Mesodermal cell (in vitro differentiated cells): ENCODE data around the gene ICAM2.

Experiments used
- H3K27ac ChIP-seq: 2 replicates; pipeline ENCODE4 v1.7.0; 2013; ENCODE audit warnings: mild to moderate bottlenecking, low read depth, low read length, moderate library complexity; ENCODE audit not compliant: severe bottlenecking
- H3K36me3 ChIP-seq: 2 replicates; pipeline ENCODE4 v1.7.1; 2013; ENCODE audit warnings: mild to moderate bottlenecking, low read length, moderate library complexity; ENCODE audit not compliant: control insufficient read depth, insufficient read depth
- H3K4me1 ChIP-seq: one replicate; pipeline ENCODE4 v1.7.1; 2013; ENCODE audit warnings: mild to moderate bottlenecking, low read length; ENCODE audit not compliant: insufficient read depth, control insufficient read depth, poor library complexity, severe bottlenecking
- H3K4me3 ChIP-seq: 2 replicates; pipeline ENCODE4 v1.7.0; 2013; ENCODE audit warnings: low read length, control low read depth, mild to moderate bottlenecking; ENCODE audit not compliant: insufficient read depth, poor library complexity, severe bottlenecking; ENCODE audit errors: extremely low read depth
- H3K9me3 ChIP-seq: 2 replicates; pipeline ENCODE4 v1.7.1; 2013; ENCODE audit warnings: mild to moderate bottlenecking, low read length, moderate library complexity; ENCODE audit not compliant: control insufficient read depth
- WGBS, 2 experiments: methylation state at CpG; one replicate each; pipeline ENCODE4 v1.1.5; 2013; ENCODE audit warnings: missing lambda C conversion rate in 2 of 2; ENCODE audit not compliant: insufficient coverage in 2 of 2; 5-methylcytosine and 5-hydroxymethylcytosine counted together

ICAM2 gene

GRCh38 chr17:64042700-64043485 lies 22.5 kb upstream of the ICAM2 start:
- Histone ChIP-seq H3K4me3 (no peak overlapping the region), H3K9me3 (no peaks in the 10 kb centered on the region), H3K36me3 (peaks cover 24% of the 10 kb centered on the region), H3K4me1 (no peaks in the 10 kb centered on the region), H3K27ac (no peak overlapping the region)
- WGBS, 2 experiments: 96 to 97% methylated on average over 12 of the region's 12 CpGs

GRCh38 chr17:64041912-64042311 lies 21.5 kb upstream of the ICAM2 start:
- peaks cover 24% of the 10 kb centered on the region for H3K36me3 ChIP-seq
- no peaks in the 10 kb centered on the region for H3K4me1 ChIP-seq
- 80 to 82% methylated on average over 10 to 11 of the region's 11 CpGs for WGBS, 2 experiments
- H3K27ac ChIP-seq: no peak overlapping the region
- no peak overlapping the region for H3K4me3 ChIP-seq
- H3K9me3 ChIP-seq: no peaks in the 10 kb centered on the region

- Histone ChIP-seq H3K4me3 (no peak overlapping the region), H3K27ac (no peak overlapping the region), H3K36me3 (peaks cover 17% of the 10 kb centered on the region), H3K4me1 (no peaks in the 10 kb centered on the region), H3K9me3 (no peaks in the 10 kb centered on the region)
- 89 to 94% methylated on average over 3 to 6 of the region's 6 CpGs for WGBS, 2 experiments
Measured at GRCh38 chr17:64040206-64040605, 19.8 kb upstream of the ICAM2 start.

- 93 to 100% methylated on average over 1 to 3 of the region's 3 CpGs for WGBS, 2 experiments
- Histone ChIP-seq H3K4me3 (no peak overlapping the region), H3K36me3 (peaks cover 6% of the 10 kb centered on the region), H3K9me3 (no peaks in the 10 kb centered on the region), H3K27ac (no peak overlapping the region), H3K4me1 (no peaks in the 10 kb centered on the region)
Measured at GRCh38 chr17:64039106-64039400, 18.6 kb upstream of the ICAM2 start.

- Histone ChIP-seq H3K27ac (no peak overlapping the region), H3K36me3 (peaks cover 3% of the 10 kb centered on the region), H3K4me1 (no peaks in the 10 kb centered on the region), H3K9me3 (no peaks in the 10 kb centered on the region), H3K4me3 (no peak overlapping the region)
- WGBS, 2 experiments: 90 to 92% methylated on average over 9 to 13 of the region's 16 CpGs
Measured at GRCh38 chr17:64038331-64039105, 18.1 kb upstream of the ICAM2 start.

- Histone ChIP-seq H3K9me3 (no peaks in the 10 kb centered on the region), H3K36me3 (no peaks in the 10 kb centered on the region), H3K27ac (no peak overlapping the region), H3K4me3 (no peak overlapping the region), H3K4me1 (no peaks in the 10 kb centered on the region)
- WGBS, 2 experiments: 85 to 98% methylated on average over 5 of the region's 5 CpGs
Measured at GRCh38 chr17:64037802-64038201, 17.4 kb upstream of the ICAM2 start.

- H3K9me3 ChIP-seq: no peaks in the 10 kb centered on the region
Measured at GRCh38 chr17:64037180-64037579, 16.7 kb upstream of the ICAM2 start.

GRCh38 chr17:64036198-64036922 lies 15.9 kb upstream of the ICAM2 start:
- Histone ChIP-seq H3K4me3 (no peak overlapping the region), H3K27ac (no peak overlapping the region), H3K36me3 (no peaks in the 10 kb centered on the region), H3K9me3 (no peaks in the 10 kb centered on the region), H3K4me1 (no peaks in the 10 kb centered on the region)
- WGBS, 2 experiments: 86 to 90% methylated on average over 7 to 10 of the region's 14 CpGs

More at GRCh38 chr17:64037180-64037579, 16.7 kb upstream of the ICAM2 start:
- no peaks in the 10 kb centered on the region for H3K4me1 ChIP-seq
- WGBS, 2 experiments: 98% methylated on average over 6 of the region's 6 CpGs
- no peak overlapping the region for H3K27ac ChIP-seq
- no peaks in the 10 kb centered on the region for H3K36me3 ChIP-seq
- no peak overlapping the region for H3K4me3 ChIP-seq

- no peaks in the 10 kb centered on the region for H3K4me1 ChIP-seq
- no peaks in the 10 kb centered on the region for H3K9me3 ChIP-seq
- H3K36me3 ChIP-seq: no peaks in the 10 kb centered on the region
- no peak overlapping the region for H3K27ac ChIP-seq
- H3K4me3 ChIP-seq: no peak overlapping the region
- WGBS, 2 experiments: no CpG with 5 or more reads among the region's 4 CpGs
Measured at GRCh38 chr17:64032081-64032480, 11.6 kb upstream of the ICAM2 start.

- no CpG with 5 or more reads among the region's 3 CpGs for WGBS, 2 experiments
- no peaks in the 10 kb centered on the region for H3K9me3 ChIP-seq
- no peak overlapping the region for H3K4me3 ChIP-seq
- H3K4me1 ChIP-seq: no peaks in the 10 kb centered on the region
- H3K36me3 ChIP-seq: no peaks in the 10 kb centered on the region
- no peak overlapping the region for H3K27ac ChIP-seq
Measured at GRCh38 chr17:64028874-64029464, 8.5 kb upstream of the ICAM2 start.
